MM.1S (cell line): ENCODE results near the gene TOM1L1.

Source experiments
- CTCF ChIP-seq: fragments of 300-600 bp; sonication (generic); IDR thresholded peaks from 2 replicates; pipeline ENCODE4 v1.5.1; 2016; ENCODE audit warnings: antibody characterized with exemption, low read length, mixed read lengths
- EZH2 ChIP-seq: fragments of 300-600 bp; sonication (generic); optimal IDR thresholded peaks from 2 replicates; pipeline ENCODE3; 2017; ENCODE audit warnings: low read depth, mild to moderate bottlenecking, antibody characterized with exemption, low read length, mixed read lengths
- EZH2phosphoT487 ChIP-seq: fragments of 300-600 bp; sonication (generic); IDR thresholded peaks from 2 replicates; pipeline ENCODE4 v1.6.1; 2018; ENCODE audit warnings: antibody characterized with exemption, low read length

DNA sequence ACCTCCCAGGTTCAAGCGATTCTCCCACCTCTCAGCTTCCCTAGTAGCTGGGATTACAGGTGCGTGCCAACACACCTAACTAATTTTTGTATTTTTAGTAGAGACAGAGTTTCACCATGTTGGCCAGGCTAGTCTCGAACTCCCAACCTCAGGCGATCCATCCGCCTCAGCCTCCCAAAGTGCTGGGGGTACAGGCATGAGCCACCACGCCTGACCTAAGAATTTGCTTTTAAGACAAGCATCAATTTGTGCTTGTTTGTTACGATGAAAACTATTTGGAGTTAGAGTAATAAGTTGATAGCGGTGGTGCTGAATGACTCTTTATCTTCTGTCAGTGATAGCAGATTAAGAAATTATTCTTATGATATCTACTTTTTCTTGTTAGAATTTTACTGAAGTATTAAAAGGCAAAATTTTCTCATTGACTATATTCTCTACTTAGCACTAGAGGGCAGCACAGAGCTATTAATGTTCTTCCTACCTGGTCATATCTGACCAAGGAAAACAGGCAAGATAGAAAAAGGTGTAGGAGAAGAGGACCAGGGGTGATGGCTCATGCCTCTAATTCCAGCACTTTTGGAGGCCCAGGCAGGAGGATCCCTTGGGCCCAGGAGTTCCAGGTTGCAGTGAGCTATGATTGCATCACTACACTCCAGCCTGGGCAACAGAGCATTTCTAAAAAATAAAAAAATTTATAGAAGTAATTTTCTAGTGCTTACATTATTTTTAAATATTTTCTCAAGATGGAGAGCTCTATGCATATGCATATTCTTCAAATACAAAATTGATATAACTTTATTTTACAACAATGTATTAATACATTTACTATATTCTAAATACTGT is 92.4 kb downstream of the TOM1L1 start:
- TF ChIP-seq CTCF: peak; percentile 58
- no peak for TF ChIP-seq EZH2phosphoT487
- no peak for TF ChIP-seq EZH2
